Tibial artery (tissue), 4 donors: ENCODE measurements around the gene NRAP.

Experiments
- DNase-seq, 2 donors: peaks; one replicate each; pipeline ENCODE4 v3.0.0-alpha.2; 2019
- H3K27ac ChIP-seq, 2 donors: fragments of 200-600 bp; sonication (generic) in 1 of 2; 1 replicate in 1 of 2; 2 replicates in 1 of 2; pipeline ENCODE4 v1.5.1; 2018 to 2019; ENCODE audit warnings: mild to moderate bottlenecking in 1 of 2
- H3K27me3 ChIP-seq, 2 donors: fragments of 200-600 bp; sonication (generic) in 1 of 2; one replicate each; pipeline versions ENCODE4 v1.5.1 to v1.6.0; 2016 to 2019
- H3K36me3 ChIP-seq, 3 donors: fragments of 200-600 bp; sonication (generic) in 2 of 3; one replicate each; pipeline ENCODE4 v1.5.1; 2016 to 2019; ENCODE audit warnings: mild to moderate bottlenecking in 2 of 3
- H3K4me1 ChIP-seq, 4 donors: fragments of 200-600 bp; sonication (generic) in 2 of 4; 1 replicate in 3 of 4; 2 replicates in 1 of 4; pipeline ENCODE4 v1.5.1; 2016 to 2019
- H3K4me3 ChIP-seq, 2 donors: fragments of 200-600 bp; sonication (generic) in 1 of 2; 1 replicate in 1 of 2; 2 replicates in 1 of 2; pipeline ENCODE4 v1.5.1; 2018 to 2019; ENCODE audit warnings: mild to moderate bottlenecking in 2 of 2
- H3K9me3 ChIP-seq, 3 donors: fragments of 200-600 bp; sonication (generic) in 1 of 3; one replicate each; pipeline ENCODE4 v1.5.1; 2016 to 2019
- intact Hi-C: fragments of 100-400 bp; cut with DNase I; formaldehyde crosslinking; loops from one replicate; pipeline ENCODE4 v1.15.0; 2023; ENCODE audit warnings: low total_unique reads
- TF ChIP-seq, protein P1 (sequence below), 2 experiments: fragments of 200-600 bp in 1 of 2; fragments of 450-650 bp in 1 of 2; IDR thresholded peaks; one replicate each; pipeline ENCODE4 v1.5.1; 2017 to 2019; ENCODE audit warnings: antibody characterized with exemption in 2 of 2, mild to moderate bottlenecking in 1 of 2, moderate library complexity in 1 of 2

NRAP gene

DNA sequence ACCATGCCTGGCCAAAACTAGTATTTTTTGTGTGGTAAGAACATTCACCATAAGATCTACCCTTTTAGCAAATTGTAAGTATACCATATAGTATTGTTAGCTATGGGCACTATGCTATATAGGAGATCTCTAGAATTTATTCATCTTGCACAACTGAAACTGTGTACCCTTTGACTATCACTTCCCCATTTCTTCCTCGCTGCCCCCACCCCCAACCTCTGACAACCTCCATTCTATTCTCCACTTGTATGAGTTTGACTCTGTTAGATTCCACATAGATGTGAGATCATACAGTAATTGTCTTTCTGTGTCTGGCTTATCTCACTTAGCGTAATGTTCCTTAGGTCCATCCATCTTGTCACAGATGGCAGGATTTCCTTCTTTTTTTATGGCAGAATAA, 19.5 kb upstream of the NRAP start:
- H3K36me3 ChIP-seq, result peaks cover 4 to 5% (median 4%) of the 10 kb centered on the region in 3 donors
- intact Hi-C loops, result no loop called here
- H3K4me3 ChIP-seq, result no peak overlapping the region
- H3K27ac ChIP-seq, result no peak overlapping the region
- peaks cover 0 to 16% (median 8%) of the 10 kb centered on the region in 4 donors for H3K4me1 ChIP-seq
- no peaks in the 10 kb centered on the region for H3K27me3 ChIP-seq
- no peak for DNase-seq
- peaks cover 0 to 21% (median 10%) of the 10 kb centered on the region in 3 donors for H3K9me3 ChIP-seq
- TF ChIP-seq, protein P1, sequence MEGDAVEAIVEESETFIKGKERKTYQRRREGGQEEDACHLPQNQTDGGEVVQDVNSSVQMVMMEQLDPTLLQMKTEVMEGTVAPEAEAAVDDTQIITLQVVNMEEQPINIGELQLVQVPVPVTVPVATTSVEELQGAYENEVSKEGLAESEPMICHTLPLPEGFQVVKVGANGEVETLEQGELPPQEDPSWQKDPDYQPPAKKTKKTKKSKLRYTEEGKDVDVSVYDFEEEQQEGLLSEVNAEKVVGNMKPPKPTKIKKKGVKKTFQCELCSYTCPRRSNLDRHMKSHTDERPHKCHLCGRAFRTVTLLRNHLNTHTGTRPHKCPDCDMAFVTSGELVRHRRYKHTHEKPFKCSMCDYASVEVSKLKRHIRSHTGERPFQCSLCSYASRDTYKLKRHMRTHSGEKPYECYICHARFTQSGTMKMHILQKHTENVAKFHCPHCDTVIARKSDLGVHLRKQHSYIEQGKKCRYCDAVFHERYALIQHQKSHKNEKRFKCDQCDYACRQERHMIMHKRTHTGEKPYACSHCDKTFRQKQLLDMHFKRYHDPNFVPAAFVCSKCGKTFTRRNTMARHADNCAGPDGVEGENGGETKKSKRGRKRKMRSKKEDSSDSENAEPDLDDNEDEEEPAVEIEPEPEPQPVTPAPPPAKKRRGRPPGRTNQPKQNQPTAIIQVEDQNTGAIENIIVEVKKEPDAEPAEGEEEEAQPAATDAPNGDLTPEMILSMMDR (IDR thresholded peaks at IDR 0.05), result no peak

GRCh38 chr10:113681533-113682470, 18.0 kb upstream of the NRAP start:
- peaks cover under 1 to 5% (median 4%) of the 10 kb centered on the region in 3 donors for H3K36me3 ChIP-seq
- H3K27me3 ChIP-seq, result no peaks in the 10 kb centered on the region
- no peak overlapping the region for H3K4me3 ChIP-seq
- H3K27ac ChIP-seq, result peak overlapping the region; percentile 92 to 98
- H3K9me3 ChIP-seq, result peaks cover 0 to 10% (median 2%) of the 10 kb centered on the region in 3 donors
- no peak for DNase-seq
- intact Hi-C loops, result no loop called here
- H3K4me1 ChIP-seq, result peaks cover 0 to 16% (median 8%) of the 10 kb centered on the region in 4 donors
- TF ChIP-seq, protein P1 (IDR thresholded peaks at IDR 0.05), result no peak

GRCh38 chr10:113680190-113681111, 16.6 kb upstream of the NRAP start:
- intact Hi-C loops, result no loop called here
- peak; percentile 59 to 73 for DNase-seq
- Histone ChIP-seq H3K27ac (peak overlapping the region; percentile 92 to 98), H3K9me3 (no peaks in the 10 kb centered on the region), H3K36me3 (peaks cover 0 to 4% (median 0%) of the 10 kb centered on the region in 3 donors), H3K4me1 (peaks cover 0 to 16% (median 8%) of the 10 kb centered on the region in 4 donors), H3K4me3 (peak overlapping the region; percentile 91 to 98), H3K27me3 (no peaks in the 10 kb centered on the region)
- TF ChIP-seq, protein P1 (IDR thresholded peaks at IDR 0.05), result no peak

DNA sequence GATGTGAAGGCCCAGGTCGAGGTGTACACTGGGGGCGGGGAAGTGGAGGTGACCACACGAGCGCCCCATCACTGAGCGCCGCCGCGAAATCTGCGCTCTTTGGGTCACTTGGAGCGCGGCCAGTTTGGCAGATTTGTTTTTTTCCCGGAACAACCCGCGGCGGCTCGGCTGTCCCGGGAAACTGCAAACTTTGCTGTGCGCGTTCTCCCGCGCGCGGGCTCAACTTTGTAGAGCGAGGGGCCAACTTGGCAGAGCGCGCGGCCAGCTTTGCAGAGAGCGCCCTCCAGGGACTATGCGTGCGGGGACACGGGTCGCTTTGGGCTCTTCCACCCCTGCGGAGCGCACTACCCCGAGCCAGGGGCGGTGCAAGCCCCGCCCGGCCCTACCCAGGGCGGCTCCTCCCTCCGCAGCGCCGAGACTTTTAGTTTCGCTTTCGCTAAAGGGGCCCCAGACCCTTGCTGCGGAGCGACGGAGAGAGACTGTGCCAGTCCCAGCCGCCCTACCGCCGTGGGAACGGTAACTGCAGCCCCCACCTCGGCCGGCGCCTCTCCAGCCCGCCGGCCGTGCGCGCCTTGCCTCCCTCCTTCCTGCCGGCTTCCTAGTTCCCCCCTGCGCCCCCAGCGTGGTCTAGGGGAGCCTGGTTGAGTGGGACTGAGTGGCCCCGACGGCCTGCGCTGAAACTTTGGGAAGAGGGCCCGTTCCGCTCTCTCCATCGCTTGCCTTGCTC, 15.8 kb upstream of the NRAP start, which contains the start of gene CASP7:
TSS of gene CASP7 (plus strand) at position 450 of the 727 bp plus-strand sequence. CDS start 17,582 bp downstream, outside the sequence.
- Histone ChIP-seq H3K4me1 (peaks cover 0 to 16% (median 8%) of the 10 kb centered on the region in 4 donors), H3K36me3 (peaks cover 0 to 4% (median 0%) of the 10 kb centered on the region in 3 donors), H3K27me3 (no peaks in the 10 kb centered on the region), H3K9me3 (no peaks in the 10 kb centered on the region), H3K4me3 (peak within 1 kb of the TSS; percentile 91 to 98), H3K27ac (peak within 1 kb of the TSS; percentile 92 to 98)
- TF ChIP-seq, protein P1 (IDR thresholded peaks at IDR 0.05), result no peak
- peak; percentile 57 to 85 for DNase-seq
- intact Hi-C loops, result no loop called here
